HG02571 (cell line): Measurements from ENCODE around the gene GPR137.

Experiments used
- ATAC-seq: cut with Tn5 transposase; IDR thresholded peaks from one replicate; pipeline ENCODE4 v1.9.1; 2021; ENCODE audit warnings: mild to moderate bottlenecking, moderate library complexity; ENCODE audit not compliant: unreplicated experiment

The GPR137 gene

DNA sequence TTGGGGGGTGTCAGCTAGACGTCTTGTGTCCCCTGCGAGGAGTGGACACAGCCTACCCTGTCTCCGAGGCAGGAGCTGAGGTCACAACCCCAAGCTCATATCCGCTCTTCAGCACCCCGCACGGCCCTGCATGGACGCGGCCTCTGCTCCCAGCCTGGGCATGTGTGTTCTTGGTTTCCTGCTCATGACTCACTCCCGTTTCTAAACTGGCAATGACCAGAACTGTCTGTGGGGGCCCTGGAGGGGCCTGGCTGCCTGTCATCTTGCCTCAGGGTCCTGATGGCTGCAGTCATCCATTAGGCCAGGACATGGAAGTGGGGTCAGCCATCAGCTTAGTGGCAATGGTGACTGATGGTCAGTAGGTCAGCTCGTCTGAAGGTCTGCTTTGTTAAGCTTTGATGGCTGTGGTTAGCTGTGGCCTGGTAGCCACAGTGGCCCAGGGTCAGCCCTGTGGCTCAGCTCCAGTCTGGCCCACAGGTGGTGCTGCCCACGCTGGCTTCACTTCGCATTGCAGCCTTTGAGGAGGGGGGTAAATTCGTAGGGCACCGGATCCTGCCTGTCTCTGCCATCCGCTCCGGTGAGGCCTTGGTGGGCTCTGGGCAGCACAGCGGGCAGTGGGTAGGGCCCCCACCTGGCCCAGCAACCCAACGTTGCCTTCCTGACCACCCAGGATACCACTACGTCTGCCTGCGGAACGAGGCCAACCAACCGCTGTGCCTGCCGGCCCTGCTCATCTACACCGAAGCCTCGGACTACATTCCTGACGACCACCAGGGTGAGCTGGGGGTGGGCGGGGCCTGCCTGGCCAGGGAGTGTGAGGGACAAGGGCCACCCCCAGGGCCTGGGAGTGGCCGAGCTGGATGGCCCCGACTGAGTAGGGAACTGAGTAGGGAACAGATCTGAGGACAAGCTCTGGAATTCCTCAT lies 22.4 kb upstream of the GPR137 start:
- no peak for ATAC-seq

- ATAC-seq, result no peak
Measured at GRCh38 chr11:64263947-64264317, 21.7 kb upstream of the GPR137 start.

DNA sequence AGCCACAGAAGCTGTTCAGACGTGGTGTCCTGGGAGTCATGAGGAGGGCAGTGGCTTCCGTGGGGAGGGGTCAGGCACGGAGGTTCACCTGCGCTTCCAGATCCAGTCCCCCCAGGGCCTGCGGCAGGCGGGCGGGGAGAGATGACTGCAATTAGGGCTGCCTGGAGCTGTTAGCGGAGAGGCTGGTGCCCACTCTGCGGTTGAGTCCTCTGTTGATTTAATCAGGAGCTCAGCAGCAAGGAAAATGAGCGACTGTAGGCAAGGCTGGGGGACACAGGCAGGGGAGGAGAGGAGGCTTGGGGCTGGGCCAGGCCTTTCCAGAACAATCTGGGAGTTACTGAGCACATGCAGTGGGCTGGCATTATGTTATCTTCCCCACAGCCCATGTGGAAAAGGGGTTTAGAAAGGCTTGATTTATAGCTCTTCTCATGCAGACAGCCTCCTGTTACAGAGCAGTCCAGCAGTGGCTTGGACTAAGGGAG lies 21.2 kb upstream of the GPR137 start:
- no peak for ATAC-seq

DNA sequence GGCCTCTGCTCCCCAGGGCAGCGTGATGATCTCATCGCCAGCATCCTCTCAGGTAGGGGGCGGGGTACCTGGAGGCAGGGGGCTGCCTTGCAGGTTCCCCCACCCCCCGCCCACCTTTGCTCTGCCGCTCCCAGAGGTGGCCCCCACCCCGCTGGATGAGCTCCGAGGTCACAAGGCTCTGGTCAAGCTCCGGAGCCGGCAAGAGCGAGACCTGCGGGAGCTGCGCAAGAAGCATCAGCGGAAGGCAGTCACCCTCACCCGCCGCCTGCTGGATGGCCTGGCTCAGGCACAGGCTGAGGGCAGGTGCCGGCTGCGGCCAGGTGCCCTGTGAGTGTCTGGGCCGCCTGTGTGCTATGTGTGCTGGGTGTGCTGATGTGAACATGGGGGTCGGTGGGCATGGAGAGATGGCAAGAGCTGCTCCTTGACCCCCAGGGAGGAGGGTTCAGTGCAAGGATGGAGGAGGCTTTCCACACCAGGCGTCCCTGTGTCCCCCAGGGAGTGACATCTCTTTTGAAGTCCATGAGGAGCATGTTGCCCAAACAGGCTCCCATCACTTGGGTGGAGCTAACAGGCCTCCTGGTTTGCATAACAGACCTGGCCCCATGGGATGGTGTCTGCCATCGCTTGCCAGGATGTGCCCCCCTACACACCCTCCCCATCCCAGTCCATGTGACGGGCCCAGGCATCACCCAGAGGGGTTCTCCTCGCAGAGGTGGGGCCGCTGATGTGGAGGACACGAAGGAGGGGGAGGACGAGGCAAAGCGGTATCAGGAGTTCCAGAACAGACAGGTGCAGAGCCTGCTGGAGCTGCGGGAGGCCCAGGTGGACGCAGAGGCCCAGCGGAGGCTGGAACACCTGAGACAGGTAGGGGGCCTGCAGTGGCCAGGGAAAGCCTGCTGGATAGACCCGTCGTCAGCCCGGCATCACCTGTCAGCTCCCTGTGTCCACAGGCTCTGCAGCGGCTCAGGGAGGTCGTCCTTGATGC lies 20.2 kb upstream of the GPR137 start:
- ATAC-seq, result no peak

GRCh38 chr11:64266339-64266738 lies 19.3 kb upstream of the GPR137 start:
- no peak for ATAC-seq

GRCh38 chr11:64267207-64267945 lies 18.3 kb upstream of the GPR137 start:
- ATAC-seq, result no peak

DNA sequence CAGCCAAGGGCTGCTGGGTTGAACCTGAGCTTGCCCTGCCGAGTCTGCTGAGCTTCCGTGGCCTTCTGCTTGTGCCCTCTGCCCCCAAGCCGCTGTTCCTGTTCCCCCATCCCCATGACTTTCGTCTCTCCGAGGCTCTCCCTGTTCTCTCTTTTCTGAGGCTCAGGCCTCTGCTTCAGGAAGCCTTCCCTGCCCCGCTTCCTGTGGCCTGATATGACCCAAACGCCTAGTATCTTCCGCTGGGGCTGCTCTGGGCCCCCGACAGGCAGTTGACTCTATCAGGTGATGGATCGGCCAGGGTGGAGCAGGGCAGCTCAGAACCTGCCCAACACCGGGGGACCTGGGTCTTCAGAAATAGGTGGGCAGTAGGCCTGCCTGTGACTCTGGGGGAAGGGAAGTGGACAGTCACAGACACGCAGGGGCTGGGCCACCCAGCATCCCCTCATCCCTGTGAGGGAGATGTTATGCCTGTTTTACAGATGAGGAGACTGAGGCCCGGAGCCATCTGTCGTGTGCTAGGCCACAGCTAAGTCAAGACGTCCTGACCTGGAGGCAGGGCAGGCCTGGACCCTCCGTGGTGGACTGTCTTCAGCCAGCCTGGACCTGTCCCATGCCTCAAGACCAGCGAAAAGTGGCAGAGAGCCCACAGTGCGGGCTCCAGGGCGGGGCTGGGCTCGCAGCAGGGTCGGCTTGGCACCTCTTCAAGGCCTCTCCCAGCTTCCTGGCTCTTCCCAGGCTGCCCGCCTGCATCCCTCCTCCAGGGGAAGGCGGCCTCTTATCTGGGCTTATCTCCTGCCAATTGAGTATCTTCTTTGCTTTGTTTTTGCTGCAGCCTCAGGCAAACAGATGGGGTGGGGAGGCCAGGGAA lies 17.4 kb upstream of the GPR137 start:
- ATAC-seq, result no peak

GRCh38 chr11:64268893-64269539 lies 16.6 kb upstream of the GPR137 start:
- peak; percentile 4 for ATAC-seq

GRCh38 chr11:64269540-64270220 lies 16.0 kb upstream of the GPR137 start:
- peak; percentile 71 for ATAC-seq

- no peak for ATAC-seq
Measured at GRCh38 chr11:64275031-64275800, 10.4 kb upstream of the GPR137 start.

DNA sequence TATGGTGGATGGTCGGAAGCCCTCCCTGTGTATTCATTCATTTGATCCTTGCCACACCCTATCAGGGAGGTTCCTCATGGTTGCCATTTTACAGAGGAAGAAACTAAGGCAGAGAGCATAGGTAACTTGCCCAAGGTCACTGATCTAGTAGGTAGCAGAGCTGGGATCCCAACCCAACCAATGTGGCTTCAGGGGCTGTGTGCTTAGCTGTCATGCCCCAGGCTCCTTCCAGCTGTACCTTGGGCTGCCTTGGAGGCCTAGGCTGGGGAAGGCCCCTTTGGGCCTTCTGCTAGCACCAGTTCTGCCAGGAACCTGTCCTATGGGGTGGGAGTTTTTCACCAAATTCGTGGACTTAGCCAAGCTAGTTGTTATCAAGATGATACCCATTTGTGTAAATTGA lies 9.8 kb upstream of the GPR137 start:
- no peak for ATAC-seq

- no peak for ATAC-seq
Measured at GRCh38 chr11:64276653-64277431, 8.8 kb upstream of the GPR137 start.

GRCh38 chr11:64278576-64279190 lies 7.0 kb upstream of the GPR137 start:
- ATAC-seq, result no peak

- ATAC-seq, result no peak
Measured at GRCh38 chr11:64281957-64282770, 3.5 kb upstream of the GPR137 start.

DNA sequence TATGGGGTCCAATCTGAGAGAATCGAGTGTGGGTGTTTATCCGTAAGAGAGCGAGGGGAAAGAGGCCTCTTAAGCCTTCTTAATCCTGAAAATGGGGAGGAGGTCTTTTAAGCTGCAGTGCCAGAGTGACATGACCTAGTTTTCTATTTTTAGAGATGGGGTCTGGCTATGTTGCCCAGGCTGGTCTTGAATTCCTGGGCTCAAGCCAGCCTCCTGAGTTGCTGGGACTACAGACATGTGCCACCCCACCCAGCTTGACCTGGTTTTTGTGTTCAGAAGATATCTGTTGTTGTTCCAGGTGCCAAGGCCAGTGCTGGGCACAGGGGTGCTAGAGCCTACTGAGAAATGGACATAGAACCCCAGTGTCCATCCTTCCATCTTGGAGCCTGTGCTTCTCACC lies 2.6 kb upstream of the GPR137 start:
- no peak for ATAC-seq
